Astrocyte of the cerebellum (primary cell): ENCODE measurements around the gene P4HA1.

ENCODE experiments used
- DNase-seq: peaks from one replicate; pipeline ENCODE4 v3.0.0-alpha.2; 2011; ENCODE audit warnings: low read depth
- H3K4me3 ChIP-seq: 2 replicates; pipeline ENCODE4 v1.5.1; 2011; ENCODE audit warnings: mild to moderate bottlenecking, low read depth, low read length, moderate library complexity
- CTCF ChIP-seq: IDR thresholded peaks from 2 replicates; pipeline ENCODE4 v1.5.1; 2012; ENCODE audit warnings: low read length, low read depth, moderate library complexity, mild to moderate bottlenecking; ENCODE audit errors: missing control alignments
- in situ Hi-C: cut with HindIII; loops from 2 replicates; pipeline ENCODE4 v1.10.0; 2017; ENCODE audit warnings: low sequenced_read_pairs

The P4HA1 gene

GRCh38 chr10:73096449-73097304, at the start of gene P4HA1:
TSS of gene P4HA1 (minus strand) at chr10:73096866. CDS start at chr10:73074883, 21,983 bp downstream.
- DNase-seq = peak; percentile 84
- H3K4me3 ChIP-seq = peak within 1 kb of the TSS; percentile 97
- TF ChIP-seq CTCF = peak; percentile 65
- in situ Hi-C loops = no loop called here

- in situ Hi-C loops = no loop called here
- no peak overlapping the region for H3K4me3 ChIP-seq
- no peak for TF ChIP-seq CTCF
- no peak for DNase-seq
Observed at GRCh38 chr10:73141603-73142002, 44.9 kb upstream of the P4HA1 start.

- no peak overlapping the region for H3K4me3 ChIP-seq
- TF ChIP-seq CTCF = no peak
- in situ Hi-C loops = loop anchor here (5.0 kb wide), 1 partner anchor 87 kb away; no protein-coding TSS in a partner anchor
- DNase-seq = no peak
Observed at GRCh38 chr10:73139251-73139650, 42.6 kb upstream of the P4HA1 start.

- TF ChIP-seq CTCF = no peak
- H3K4me3 ChIP-seq = no peak overlapping the region
- no peak for DNase-seq
- in situ Hi-C loops = loop anchor here (5.0 kb wide), 1 partner anchor 84 kb away; no protein-coding TSS in a partner anchor
Observed at GRCh38 chr10:73136627-73137026, 40.0 kb upstream of the P4HA1 start.

- in situ Hi-C loops = loop anchor here (5.0 kb wide), 1 partner anchor 82 kb away; no protein-coding TSS in a partner anchor
- DNase-seq = no peak
- TF ChIP-seq CTCF = no peak
- H3K4me3 ChIP-seq = no peak overlapping the region
Observed at GRCh38 chr10:73134727-73135126, 38.1 kb upstream of the P4HA1 start.

- H3K4me3 ChIP-seq = no peak overlapping the region
- in situ Hi-C loops = no loop called here
- no peak for DNase-seq
- TF ChIP-seq CTCF = no peak
Observed at GRCh38 chr10:73131913-73132686, 35.4 kb upstream of the P4HA1 start.
